ENCODE data around the gene P4HTM. TPM values are rescaled to one million over a fixed set of nuclear protein-coding genes. Genes with fewer than 3 reads are reported as not detected.

P4HTM gene
- 12.8 and 22.0 TPM in 2 replicates for total RNA-seq (2014; rRNA removed; shearing (Covaris generic))

GRCh38 chr3:48989796-48990635 is at the start of gene P4HTM:
TSS of gene P4HTM (plus strand) at chr3:48990241. CDS start at chr3:48990257, 16 bp downstream.
- peak; percentile 79 for DNase-seq (ENCODE audit: low spot score)

- DNase-seq (ENCODE audit: low spot score) = no peak
Measured at GRCh38 chr3:48945432-48945831, 44.6 kb upstream of the P4HTM start.

GRCh38 chr3:48945891-48946549 is 44.0 kb upstream of the P4HTM start:
- no peak for DNase-seq (ENCODE audit: low spot score)

GRCh38 chr3:48949376-48949717 is 40.7 kb upstream of the P4HTM start:
- no peak for DNase-seq (ENCODE audit: low spot score)

- no peak for DNase-seq (ENCODE audit: low spot score)
Measured at GRCh38 chr3:48950051-48950450, 40.0 kb upstream of the P4HTM start.

- no peak for DNase-seq (ENCODE audit: low spot score)
Measured at GRCh38 chr3:48951764-48952163, 38.3 kb upstream of the P4HTM start.

GRCh38 chr3:48952510-48953118 is 37.4 kb upstream of the P4HTM start:
- no peak for DNase-seq (ENCODE audit: low spot score)

- DNase-seq (ENCODE audit: low spot score) = no peak
Measured at GRCh38 chr3:48957006-48957705, 32.9 kb upstream of the P4HTM start.

- no peak for DNase-seq (ENCODE audit: low spot score)
Measured at GRCh38 chr3:48960841-48961413, 29.1 kb upstream of the P4HTM start.

- DNase-seq (ENCODE audit: low spot score) = no peak
Measured at GRCh38 chr3:48962340-48962739, 27.7 kb upstream of the P4HTM start.

- no peak for DNase-seq (ENCODE audit: low spot score)
Measured at GRCh38 chr3:48962939-48963338, 27.1 kb upstream of the P4HTM start.

- no peak for DNase-seq (ENCODE audit: low spot score)
Measured at GRCh38 chr3:48963591-48963990, 26.4 kb upstream of the P4HTM start.

GRCh38 chr3:48966367-48966766 is 23.7 kb upstream of the P4HTM start:
- no peak for DNase-seq (ENCODE audit: low spot score)

- no peak for DNase-seq (ENCODE audit: low spot score)
Measured at GRCh38 chr3:48966876-48967361, 23.1 kb upstream of the P4HTM start.

GRCh38 chr3:48970586-48970985 is 19.5 kb upstream of the P4HTM start:
- no peak for DNase-seq (ENCODE audit: low spot score)

- DNase-seq (ENCODE audit: low spot score) = no peak
Measured at GRCh38 chr3:48974076-48974864, 15.8 kb upstream of the P4HTM start.

- no peak for DNase-seq (ENCODE audit: low spot score)
Measured at GRCh38 chr3:48979451-48979850, 10.6 kb upstream of the P4HTM start.

GRCh38 chr3:48980295-48980694 is 9.7 kb upstream of the P4HTM start:
- DNase-seq (ENCODE audit: low spot score) = no peak

- DNase-seq (ENCODE audit: low spot score) = no peak
Measured at GRCh38 chr3:48982016-48982415, 8.0 kb upstream of the P4HTM start.

- DNase-seq (ENCODE audit: low spot score) = no peak
Measured at GRCh38 chr3:48982686-48983085, 7.4 kb upstream of the P4HTM start.

- DNase-seq (ENCODE audit: low spot score) = no peak
Measured at GRCh38 chr3:48983096-48983495, 6.9 kb upstream of the P4HTM start.

Data from H4 (cell line).